HG03108 (cell line): ENCODE results near the gene CKS2.
"Not testable (repeated sequence)": the region's sequence is repeated elsewhere in the genome, so short reads cannot be mapped to it uniquely, and the experiment has no call there.

ENCODE experiments used
- ATAC-seq: cut with Tn5 transposase; IDR thresholded peaks from one replicate; pipeline ENCODE4 v1.9.1; 2021; ENCODE audit warnings: moderate library complexity; ENCODE audit not compliant: unreplicated experiment

The CKS2 gene

DNA sequence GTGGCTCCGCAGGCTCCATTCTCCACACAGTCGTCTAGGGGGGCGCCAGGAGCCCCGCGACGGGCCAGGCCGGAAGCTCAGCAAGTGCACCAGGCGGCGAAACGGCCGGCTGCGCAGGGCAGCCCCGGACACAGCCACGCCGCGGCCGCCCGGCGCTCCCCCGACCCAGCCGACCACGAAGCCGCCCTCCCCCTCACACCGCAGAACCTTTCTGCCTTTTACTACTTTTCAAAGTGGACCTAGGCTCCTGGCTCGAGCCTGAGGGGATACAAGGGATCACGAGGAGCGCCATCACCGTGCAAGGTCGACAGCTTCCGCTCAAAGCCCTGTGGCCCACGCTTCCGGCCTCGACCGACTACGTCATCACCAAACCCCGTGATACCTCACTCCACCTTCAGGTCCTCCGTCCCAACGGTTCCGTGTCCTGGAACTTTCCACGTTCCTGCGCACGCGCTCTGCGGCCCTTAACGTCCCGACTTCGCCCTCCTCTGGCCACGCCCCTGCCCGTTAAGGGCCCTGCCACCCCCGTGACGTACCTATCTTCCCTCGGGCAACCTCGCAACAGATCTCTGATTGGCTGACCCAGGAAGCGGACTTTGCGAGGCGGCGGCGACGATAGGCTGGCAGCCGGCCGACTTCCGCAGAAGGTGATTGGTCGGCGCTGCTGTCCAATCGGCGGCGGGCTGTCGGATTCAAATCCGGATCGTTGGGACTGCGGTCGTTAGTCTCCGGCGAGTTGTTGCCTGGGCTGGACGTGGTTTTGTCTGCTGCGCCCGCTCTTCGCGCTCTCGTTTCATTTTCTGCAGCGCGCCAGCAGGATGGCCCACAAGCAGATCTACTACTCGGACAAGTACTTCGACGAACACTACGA is at the start of gene CKS2:
TSS of gene CKS2 (plus strand) at position 721 of the 871 bp plus-strand sequence. CDS start at position 819, 98 bp downstream.
- ATAC-seq, result peak; percentile 88

DNA sequence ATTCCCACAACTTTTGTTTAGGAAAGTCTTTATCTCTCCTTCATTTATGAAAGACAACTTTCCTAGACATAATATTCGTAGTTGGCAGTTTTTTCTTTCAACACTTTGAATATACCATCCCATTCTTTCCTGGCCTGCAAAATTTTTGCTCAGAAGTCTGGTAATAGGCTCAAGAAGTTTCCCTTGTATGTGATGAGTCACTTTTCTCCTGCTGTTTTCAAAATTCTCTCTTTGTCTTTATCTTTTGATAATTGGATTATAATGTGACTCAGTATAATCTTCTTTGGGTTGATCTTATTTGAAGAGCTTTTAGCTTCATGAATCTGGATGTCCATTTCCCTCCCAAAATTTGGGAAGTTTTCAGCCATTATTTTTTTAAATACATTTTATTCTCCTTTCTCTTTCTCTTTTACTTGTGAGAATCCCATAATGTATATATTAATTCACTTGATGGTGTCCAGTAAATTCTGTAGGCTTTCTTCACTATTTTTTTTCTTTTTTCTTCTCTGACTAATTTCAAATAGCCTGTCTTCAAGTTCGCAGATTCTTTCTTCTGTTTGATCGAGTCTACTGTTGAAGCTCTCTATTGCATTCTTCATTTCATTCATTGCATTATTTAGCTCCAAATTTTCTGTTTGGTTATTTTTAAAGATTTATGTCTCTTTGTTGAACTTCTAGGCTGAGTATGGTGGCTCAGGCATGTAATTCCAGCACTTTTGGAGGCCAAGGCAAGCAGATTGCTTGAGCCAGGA is 37.3 kb upstream of the CKS2 start:
- no peak for ATAC-seq

- no peak for ATAC-seq
Observed at GRCh38 chr9:89274838-89275237, 36.2 kb upstream of the CKS2 start.

DNA sequence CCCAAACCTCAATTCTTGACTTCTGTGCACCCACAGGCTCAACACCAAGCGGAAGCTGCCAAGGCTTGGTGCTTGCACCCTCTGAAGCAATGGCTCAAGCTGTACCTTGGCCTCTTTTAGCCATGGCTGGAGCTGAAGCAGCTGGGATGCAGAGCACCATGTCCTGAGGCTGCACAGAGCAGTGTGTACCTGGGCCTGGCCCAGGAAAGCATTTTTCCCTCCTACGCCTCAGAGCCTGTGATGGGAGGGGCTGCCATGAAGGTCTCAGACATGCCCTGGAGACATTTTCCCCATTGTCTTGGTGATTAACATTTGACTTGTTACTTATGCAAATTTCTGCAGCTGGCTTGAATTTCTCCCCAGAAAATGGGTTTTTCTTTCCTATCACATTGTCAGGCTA is 35.0 kb upstream of the CKS2 start:
- not testable (repeated sequence) for ATAC-seq

GRCh38 chr9:89277043-89277442 is 34.0 kb upstream of the CKS2 start:
- no peak for ATAC-seq

DNA sequence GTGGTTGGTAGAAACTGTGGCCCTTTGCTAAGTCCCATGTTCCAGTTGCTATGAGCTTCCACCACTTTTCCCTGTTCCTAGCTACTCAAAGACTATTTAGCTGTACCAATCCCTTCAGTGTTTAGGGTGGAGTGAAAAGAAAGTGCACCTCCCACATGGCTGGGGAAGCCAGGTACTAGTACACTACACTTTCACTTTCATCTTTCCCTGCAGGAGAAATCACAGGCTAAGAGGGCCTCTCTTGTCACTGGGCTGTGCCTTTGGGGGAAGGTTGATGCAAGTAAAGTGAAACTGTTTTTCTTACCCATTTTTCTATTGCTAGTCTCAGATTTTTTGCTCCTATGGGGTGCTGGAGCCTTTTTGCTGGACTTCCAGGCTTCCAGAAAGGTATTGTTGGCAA is 33.5 kb upstream of the CKS2 start:
- no peak for ATAC-seq

DNA sequence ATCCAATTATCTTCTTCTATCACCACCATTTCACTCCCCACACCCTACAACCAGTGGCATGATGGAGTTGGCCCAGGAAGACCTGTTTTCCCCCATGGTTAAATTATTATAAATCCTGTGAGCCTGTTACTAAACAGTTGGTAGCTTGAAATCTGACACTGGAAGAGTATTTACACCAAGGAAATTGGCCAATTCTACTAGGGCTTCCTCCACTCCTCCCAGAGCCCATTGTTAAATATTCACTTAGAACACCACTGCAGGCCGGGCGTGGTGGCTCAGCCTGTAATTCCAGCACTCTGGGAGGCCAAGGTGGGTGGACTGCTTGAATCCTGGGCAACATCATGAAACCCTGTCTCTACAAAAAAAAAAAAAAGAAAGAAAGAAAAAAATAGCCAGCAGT is 32.4 kb upstream of the CKS2 start:
- no peak for ATAC-seq

DNA sequence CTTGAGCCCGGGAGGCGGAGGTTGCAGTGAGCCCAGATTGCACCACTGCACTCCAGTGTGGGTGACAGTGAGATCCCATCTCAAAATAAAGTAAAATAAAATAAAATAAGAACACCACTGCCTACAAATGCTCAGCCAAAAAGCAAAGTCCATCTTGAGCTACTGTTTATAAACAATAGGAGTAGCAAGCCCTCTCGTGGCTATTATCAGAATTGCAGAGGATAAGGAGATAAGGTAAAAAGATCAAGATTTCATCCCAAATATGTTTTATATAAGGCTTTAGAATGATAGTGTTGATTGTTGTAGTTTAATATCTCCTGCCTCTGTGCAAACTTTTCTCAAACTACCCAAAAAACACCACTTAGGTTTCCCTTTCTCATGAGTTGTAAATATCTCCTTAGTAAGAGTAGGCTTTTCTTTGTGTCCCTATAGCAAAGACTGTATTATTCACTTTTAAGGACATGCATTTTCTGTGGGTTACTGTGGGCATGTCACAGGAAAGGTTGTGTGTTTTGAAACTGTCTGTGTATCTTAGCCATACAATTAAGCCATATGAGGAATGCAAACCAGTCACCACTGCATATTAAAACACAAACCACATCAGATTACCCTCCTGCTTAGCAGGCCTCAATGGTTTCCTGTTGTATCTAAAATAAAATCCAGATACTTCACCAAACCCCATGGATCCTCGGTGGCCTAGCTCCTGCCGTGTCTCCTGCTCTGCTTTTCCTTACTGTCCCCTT is 31.8 kb upstream of the CKS2 start:
- ATAC-seq, result no peak

- no peak for ATAC-seq
Observed at GRCh38 chr9:89281106-89281505, 29.9 kb upstream of the CKS2 start.

- not testable (repeated sequence) for ATAC-seq
Observed at GRCh38 chr9:89282248-89282968, 28.6 kb upstream of the CKS2 start.

DNA sequence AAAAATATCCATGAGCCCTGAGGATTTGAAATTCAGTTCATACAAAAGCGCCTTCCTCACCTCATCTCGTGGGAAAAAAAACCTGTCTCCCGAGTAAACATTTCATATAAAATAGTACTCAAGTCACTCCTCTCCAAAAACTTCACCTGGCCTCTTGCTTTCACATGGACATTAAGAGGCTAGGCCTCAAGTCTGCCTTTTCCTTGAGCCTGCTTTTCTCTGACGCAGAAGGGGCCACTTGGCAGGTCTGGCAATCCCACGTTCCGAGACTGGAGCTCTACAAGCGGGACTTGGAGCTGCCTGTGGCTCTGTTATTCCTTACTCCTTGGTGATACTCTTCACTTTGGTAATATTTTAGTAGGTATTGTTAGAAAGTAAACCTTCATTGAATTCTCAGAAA is 26.9 kb upstream of the CKS2 start:
- ATAC-seq, result no peak

GRCh38 chr9:89291741-89292140 is 19.3 kb upstream of the CKS2 start:
- ATAC-seq, result no peak

DNA sequence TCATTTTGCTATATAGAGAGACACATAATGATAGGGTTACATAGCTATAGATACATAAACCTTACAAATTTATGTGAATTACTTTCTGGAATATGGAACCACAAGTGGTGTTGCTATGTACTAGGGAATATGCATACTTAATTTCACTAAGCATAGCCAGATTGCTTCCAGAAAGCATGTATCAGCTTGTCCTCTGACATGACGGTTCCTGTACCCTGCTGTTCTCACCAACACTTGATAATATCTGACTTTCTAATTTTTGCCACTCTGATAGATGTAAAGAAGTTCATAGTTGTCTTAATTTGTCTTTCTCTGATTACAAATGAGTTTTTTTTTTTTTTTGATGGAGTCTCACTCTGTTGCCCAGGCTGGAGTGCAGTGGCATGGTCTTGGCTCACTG is 18.0 kb upstream of the CKS2 start:
- ATAC-seq, result no peak

- no peak for ATAC-seq
Observed at GRCh38 chr9:89295400-89295799, 15.6 kb upstream of the CKS2 start.

DNA sequence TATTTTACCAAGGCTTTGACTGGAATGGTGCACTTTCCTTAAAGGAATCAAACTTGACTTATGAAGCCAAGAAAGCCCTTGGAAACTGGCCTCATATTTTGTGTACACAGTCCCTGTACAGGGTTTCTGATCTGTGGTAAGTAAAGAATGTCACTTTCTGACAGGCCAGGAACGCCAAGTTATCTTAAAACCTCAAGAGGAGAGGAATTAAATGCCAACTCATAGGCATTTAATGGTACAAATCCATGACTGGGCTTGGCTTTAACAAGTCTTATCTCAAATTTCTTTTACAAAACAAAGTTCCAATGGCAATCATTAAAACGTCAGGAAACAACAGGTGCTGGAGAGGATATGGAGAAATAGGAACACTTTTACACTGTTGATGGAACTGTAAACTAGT is 9.0 kb upstream of the CKS2 start:
- ATAC-seq, result not testable (repeated sequence)

GRCh38 chr9:89304020-89304833 is 6.8 kb upstream of the CKS2 start:
- no peak for ATAC-seq

DNA sequence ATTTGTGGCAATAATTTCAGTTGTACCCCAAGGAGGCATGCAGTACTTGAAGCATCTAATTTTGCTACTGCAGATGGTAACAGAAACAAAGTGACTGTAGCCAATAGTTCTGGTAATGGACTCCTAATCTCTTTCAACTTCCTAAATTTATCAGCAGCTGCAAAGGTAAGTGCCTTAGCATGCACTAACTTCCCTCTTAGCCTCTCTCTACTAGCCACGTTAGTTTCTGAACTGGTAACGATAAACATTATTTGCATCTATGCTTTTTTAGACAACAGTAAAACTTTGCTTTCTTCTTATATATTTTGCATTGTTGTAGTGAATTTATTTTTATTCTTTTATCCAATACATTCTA is 6.2 kb upstream of the CKS2 start:
- no peak for ATAC-seq

- no peak for ATAC-seq
Observed at GRCh38 chr9:89305868-89306267, 5.1 kb upstream of the CKS2 start.

DNA sequence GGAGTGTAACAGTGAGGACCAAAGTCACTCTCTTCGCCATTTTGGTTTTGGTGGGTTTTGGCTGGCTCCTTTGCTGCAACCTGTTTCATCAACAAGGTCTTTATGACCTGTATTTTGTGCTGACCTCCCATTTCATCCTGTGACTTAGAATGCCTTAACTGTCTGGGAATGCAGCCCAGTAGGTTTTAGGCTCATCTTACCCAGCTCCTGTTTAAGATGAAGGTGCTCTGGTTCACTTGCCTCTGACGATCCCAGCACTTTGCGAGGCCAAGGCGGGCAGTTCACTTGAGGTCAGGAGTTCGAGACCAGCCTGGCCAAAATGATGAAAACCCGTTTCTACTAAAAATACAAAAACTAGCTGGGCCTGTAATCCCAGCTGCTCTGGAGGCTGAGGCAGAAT is 1.8 kb upstream of the CKS2 start:
- no peak for ATAC-seq
